HG03097 (cell line): ENCODE data around the gene EPS8L3.
A peak's percentile ranks its signal among the peaks of the same experiment; 100 is the strongest.
"Not testable (repeated sequence)": the region's sequence is repeated elsewhere in the genome, so short reads cannot be mapped to it uniquely, and the experiment has no call there.

Experiments used
- ATAC-seq: cut with Tn5 transposase; IDR thresholded peaks from one replicate; pipeline ENCODE4 v1.9.1; 2021; ENCODE audit not compliant: unreplicated experiment, low FRiP score

The EPS8L3 gene

DNA sequence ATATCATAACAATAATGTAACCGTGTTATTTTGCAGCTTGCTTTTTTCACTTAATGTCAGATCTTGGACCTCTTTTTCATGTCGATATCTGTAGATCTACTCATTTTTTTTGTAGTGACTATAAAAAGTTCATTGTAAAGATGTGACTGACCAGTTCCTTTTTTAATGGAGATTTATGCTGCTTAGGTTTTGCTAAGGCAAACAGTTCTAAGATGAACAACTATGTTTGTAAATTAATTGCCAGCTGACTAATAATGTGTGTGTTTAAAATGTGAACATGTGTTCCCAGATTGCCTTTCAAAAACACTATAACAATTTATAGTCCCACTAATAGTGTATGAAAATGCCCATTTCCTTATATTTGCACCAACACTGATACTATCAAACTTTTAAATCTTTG, 18.1 kb upstream of the EPS8L3 start:
- ATAC-seq = no peak

DNA sequence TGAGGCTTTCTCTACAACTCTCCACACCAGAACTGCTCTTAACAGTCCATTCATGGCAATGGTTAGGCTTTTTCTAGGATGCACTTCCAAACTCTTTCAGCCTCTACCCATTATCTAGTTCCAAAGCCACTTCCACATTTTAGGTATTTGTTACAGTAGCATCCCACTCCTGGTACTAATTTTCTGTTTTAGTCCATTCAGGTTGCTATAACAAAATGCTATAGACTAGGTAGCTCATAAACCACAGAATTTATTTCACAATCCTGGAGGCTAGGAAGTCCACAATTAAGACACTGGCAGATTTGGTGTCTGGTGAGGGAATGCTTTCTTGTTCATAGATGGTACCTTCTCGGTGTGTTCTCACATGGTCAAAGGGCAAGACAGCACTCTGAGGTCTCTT, 17.3 kb upstream of the EPS8L3 start:
- ATAC-seq = no peak

DNA sequence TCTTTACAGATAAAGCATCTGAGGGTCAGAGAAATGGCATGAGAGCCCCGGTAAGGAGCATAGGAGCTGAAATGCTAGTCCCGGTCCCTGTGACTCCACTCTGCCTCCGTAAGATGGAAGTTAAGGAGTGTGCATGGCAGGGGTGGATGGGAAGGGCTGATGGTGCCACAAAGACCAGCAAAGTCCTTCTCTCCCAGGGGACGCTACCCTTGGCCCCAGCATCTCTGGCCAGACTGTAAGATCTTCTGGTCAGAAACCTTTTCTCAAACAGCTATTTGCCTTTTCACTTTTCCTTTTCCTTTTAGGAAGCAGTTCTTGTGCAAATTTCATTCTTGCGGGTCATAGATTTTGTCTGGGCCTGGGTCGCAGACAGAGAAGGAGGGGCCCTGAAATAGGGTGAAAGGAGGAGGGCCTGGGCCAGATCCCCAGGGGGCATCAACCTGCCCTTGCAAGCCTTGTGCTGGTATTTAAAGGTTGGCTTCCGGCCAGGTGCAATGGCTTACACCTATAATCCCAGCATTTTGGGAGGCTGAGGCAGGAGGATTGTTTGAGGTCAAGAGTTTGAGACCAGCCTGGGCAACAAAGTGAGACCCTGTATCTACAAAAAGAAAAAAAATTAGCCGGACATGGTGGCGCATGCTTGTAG, 14.4 kb upstream of the EPS8L3 start:
- no peak for ATAC-seq

DNA sequence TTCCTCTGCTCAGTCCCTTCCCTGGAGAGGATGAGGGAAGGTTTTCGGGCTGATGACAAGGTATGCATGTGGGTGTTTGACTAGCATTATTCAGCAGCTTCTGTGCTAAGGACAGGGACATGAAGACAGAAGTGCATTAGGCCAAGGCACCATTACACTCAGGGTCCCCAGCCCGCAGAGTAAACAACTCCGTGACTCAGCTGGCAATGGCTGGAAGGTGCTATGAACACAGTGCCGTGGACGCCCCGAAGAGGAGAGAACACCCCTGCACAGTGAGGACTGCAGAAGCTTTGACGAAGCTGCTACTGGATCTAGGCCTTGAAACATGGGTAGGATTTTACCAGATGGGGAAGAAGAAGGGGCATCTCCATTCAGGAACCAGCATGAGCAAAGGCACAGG, 13.7 kb upstream of the EPS8L3 start:
- no peak for ATAC-seq

DNA sequence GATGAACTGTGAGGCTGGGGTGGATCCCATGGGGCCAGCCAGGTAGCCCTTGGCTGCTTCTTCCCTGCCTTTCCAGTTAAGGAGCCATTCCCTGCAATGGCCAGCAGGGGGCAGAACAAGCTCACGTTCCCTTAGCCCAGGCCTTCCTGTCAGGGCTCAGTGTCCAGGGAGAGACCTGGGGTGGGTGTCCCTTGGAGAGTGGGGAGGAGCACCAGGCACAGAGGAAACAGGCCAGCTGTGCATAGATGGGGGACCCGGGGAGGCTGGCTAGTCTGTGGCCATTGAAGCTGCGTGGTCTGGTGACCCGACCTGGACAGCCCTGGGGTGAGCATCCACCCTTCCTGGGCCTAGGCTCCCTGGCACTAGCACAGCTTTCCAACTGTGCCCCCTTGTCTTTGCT, 13.2 kb upstream of the EPS8L3 start:
- ATAC-seq = peak; percentile 61

DNA sequence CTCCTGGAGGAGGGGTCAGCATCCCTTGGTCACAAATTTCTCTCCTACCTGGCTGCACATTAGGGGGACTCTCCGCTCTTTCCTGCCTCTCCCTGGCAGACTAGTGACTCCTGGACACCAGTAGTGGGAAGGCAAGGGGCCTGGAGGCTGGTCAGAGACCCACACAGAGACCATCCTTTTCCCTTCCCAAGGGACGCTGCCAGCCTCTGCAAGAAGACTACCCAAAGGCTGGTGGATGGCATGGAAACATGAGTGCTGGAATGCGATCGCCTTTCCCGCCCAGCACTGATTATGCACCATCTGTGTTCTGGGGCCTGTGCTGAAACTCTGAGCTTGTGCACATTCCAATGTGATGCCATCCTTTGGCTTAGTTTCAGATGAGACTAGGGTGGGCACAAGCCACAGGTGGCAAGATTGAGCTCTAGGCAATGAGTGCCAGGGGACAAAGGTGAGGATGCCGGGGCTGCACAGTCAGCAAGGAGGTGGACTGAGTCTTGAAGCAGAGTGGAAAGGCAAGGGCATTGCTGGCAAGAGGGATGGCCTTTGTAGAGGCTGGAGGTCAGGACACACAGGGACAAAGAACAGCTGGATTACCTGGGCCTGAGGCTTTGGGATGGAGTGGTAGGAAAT, 12.6 kb upstream of the EPS8L3 start:
- no peak for ATAC-seq

DNA sequence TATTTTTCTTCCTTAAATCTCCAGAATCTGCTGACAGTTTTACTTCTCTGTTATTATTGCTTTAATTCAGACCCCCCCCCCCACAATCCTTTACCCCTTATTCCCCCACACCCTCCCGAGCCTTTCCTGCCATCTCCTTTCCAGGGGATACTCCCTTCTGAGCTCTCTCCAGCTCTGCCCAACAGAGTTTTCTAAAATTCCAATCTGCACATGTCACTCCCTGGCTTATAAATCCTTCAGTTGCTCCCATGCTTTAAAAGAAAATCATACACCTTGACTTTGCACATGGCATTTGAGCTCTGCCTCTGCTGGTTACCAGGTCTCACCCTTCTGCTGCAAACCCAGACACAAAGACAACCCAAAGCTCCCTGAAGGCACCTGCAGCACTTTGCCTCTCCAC, 11.7 kb upstream of the EPS8L3 start:
- no peak for ATAC-seq

DNA sequence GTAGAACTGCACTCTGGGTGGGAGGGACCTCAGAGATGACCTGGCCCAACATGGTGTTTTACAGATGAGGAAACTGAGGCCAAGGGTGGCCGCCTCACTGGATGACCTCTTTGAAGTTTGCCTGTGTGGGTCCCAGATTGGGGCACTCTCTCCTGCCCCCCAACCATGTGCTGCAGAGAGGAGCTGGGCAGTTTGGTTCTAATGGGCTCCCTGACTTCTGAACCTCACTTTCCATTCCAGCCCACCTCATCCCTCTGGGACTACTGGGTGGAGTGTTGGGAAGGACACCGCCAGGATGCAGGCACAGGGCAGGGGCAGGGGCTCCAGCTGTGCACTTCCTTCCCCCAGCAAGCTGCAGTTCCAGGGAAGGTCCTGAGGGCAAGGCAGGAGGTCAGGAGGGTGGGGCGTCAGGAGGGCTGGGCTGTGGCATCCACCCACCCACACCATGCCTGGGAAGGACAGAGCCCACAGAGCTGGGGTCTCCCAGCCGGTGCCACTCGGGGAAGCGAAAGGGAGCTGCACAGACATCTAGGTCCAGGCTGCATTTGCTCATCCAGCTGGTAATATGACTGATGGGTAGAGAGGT, 10.3 kb upstream of the EPS8L3 start:
- no peak for ATAC-seq

DNA sequence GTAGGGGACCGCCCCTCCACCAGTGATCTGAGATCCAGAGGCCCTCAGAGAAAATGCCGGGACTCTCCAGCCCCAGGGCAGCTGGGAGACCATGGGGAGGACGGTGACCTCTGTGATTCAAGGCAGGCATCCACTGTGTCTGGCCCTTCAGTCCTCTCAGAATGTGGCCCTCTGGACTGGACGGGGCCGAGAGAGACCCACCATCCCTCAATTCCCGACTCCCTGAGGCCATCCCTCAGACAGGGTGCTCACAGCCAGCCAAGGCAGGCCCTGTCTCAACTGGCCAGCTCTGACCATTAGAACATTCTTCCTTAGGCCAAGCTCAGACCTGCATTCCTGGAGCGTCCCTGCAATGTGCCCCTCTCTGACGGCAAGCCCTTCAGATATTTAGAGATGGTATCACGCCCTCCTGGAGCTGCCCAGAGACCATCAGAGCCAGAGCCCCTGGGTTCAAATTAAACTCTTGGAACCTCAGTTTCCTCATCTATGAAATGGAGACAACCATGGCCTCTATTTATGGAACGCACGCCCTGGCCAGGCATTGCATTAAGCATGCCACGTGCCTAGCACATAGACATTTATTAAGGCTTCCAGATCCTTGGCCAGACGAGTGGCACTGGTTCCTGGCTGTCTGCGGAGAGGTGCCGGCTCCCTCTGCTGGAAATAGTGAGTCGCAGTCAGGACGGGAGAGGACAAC, 9.6 kb upstream of the EPS8L3 start:
- peak; percentile 66 for ATAC-seq

DNA sequence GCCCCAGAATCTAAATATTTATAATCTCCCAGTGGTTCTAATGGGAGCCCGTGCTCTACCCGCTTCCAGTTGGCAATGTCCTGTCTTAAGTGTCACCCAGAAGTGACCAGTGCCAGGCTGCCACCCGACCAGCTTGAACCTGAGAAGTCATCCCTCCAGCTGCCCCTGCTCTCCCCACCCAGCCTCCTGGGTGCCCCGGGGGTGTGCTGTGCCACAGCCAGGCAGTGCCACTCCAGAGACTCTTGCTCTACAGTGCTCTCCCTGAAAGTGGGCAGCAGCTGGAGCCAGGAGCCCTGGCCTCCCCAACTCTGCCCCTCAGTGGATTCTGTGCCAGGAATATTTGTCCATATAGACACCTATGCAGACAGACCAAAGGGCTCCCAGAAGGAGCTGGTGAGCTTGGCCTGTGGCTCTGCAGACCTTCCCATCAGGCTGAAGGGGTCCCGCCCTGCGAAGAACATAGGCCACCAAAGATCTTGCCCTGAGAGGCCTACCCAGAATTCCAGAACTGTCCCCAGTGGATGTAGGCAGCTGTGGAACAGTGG, 9.0 kb upstream of the EPS8L3 start:
- no peak for ATAC-seq

DNA sequence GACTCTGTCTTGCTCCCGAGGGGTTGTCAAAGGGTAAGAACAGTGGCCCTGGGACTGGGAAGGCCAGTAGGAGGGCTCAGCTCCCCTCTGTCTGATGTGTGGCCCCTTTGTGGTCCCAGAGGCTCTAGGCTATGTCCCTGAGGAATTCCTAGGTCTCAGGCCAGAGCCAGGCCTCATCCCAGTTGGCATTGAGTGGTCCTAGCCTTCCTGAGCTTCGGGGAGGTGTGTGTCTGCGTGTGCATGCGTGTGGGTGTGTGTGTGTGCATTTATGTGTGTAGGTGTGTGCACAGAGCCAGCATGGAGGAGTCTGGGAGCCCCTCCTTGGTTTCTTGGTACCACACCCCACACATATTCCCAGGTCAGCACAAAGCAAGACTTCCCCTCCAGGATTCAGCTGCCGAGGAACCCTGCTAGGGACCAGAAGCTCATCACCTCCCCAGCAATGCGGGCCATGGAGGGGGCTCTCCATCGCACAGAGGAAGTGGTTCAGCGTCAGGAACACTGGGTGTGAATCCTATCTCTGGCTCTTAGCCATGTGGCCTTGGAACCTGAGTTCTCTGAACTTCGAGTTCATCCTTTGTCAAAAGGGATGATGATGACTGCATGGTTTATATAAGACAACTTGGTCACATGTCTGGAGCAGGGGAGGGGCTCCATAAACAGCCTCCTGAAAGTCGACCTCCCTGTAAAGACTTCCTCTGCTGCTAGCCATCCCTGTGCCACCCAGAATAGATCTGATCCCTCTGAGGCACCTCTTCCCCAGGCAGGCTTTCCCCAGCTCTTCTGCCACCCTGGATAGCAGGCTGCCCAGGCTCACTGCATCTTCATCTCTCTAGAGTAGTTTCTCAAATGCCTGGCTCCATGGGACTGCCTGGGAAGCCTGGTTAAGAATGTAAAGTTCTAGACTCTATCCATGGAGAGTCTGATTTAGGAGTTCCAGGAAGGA, 8.3 kb upstream of the EPS8L3 start:
- ATAC-seq = no peak

DNA sequence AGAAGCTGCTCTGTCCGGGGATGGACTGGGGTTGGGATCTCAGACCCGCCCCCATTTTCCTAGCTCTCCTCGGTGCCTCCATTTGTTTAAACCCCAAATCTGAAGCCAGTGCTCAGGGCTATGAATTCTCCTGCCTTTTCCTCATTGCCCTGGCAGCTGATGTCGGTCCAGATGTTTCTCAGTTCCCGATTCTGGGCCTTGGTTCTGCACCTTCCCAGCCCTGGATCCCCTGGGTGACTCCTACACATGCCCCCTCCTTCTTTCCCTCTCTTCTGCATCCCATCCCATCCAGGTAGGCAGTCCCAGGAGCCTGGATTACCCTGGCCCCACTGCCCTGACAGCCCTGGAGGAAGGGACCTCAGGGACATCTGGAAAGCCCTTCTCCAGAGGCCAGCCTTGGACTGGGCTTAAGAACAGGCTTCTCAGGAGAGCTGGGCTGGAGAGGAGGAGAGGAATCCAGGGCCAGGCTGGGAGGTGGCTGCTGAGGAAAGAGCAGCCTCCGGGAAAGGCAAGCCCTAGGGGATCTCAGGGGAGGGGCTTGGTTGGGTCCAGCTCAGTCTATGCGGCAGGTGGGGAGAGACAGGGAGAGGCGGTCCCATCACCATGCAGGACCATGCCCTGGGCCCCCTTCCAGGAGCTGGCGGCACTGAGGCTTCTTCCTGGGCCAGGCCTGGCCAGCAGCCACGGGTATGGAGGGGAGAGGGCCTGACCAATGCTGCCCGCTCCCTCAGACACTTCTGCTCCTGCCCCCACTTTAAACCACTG, 6.8 kb upstream of the EPS8L3 start:
- ATAC-seq = no peak

DNA sequence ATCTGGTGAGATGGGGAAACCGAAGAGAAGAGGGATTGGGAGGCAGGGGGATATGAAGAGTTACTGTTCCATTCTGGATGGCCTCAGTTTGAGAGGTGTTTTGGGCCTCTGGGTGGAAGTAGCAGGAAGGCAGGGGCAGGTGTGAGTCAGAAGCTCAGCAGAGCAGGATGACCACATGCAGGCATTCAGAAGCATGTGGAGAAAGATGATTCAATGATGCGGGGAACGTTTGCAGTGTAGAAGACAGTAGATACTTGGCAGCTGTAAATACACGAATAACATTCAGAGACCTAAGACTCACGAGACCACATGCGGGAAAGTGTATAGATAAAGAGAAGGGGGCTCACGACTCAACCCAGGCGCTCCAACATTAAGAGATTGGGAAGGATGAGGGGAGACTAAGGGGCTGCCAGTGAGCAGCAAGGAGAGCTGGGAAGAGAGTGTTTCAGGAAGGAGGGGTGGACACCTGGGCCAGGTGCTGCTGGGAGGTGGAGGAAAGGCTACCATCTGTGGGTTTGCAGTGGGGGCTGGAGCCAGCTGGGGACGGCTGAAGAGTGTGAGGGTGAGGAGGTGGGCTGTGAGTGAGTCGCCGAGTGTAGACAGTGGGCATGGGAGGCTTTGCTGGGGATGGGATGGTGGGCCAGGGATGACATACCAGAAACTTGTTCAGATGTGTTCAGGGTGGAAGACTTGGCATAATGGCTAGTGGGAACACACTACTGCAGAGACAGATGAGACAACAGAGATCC, 5.8 kb upstream of the EPS8L3 start:
- no peak for ATAC-seq

DNA sequence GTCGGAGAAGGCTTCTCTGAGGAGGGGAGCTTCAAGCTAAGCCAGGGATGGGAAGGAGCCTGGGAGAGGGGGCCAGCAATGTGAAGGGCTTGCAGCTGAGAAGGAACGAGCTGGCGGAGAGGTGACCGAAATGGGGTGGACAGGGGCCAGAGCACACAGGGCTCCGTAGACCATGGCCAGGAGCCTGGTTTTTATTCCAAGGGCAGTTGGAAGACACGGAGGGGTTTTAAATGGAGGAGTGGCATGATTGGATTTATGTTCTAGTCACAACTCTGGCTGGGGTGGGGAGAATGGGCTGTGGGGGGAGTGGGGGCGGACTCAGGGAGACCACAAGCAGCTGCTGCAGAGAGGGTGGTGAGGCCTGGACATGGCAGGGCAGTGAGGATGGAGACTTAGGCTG, 5.1 kb upstream of the EPS8L3 start:
- no peak for ATAC-seq

DNA sequence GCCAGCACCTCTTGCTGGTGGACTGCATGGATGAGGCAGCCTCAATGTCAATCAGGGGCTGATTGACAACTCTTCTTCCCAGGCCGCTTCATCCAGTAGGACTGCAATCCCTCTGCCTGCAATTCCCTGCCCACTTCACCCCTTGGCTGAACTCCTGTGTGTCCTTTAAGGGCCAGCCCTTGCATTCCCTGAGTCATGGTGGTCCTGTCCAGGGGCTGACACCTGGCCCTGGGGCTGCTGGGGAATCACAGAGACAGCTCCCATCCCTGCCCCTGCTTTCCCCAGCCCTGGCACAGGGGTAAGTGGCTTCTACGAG, 4.6 kb upstream of the EPS8L3 start:
- no peak for ATAC-seq

DNA sequence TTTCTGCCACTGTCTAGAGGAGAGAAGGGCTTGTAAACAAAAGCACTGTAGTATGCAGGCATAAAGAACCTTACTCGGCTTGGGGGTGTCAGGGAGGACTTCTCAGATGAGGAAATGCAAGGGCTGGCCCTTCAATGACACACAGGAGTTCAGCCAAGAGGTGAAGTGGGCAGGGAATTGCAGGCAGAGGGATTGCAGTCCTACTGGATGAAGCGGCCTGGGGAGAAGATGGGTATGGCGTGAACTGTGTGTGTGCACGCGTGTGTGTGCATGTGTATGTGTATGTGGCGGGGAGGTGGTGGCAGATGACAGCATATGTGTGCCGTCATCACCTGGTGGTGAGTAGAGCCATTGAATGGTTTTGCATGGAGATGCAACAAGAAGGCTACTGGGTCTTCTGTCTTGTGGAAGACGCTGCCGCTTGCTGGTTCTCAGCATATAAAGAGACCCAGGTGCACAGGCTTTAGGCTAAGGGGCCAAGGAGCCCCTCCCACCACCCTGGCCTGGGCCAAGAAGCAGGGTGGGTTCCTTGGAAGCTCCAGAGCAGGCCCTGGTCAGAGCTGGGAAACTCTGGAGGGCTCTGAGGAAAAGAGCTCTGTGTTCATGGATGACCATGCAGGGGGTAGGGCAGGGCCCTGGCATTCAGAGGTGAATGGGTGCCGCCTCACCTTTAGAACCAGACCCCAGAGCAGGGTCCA, 4.1 kb upstream of the EPS8L3 start:
- ATAC-seq = no peak

DNA sequence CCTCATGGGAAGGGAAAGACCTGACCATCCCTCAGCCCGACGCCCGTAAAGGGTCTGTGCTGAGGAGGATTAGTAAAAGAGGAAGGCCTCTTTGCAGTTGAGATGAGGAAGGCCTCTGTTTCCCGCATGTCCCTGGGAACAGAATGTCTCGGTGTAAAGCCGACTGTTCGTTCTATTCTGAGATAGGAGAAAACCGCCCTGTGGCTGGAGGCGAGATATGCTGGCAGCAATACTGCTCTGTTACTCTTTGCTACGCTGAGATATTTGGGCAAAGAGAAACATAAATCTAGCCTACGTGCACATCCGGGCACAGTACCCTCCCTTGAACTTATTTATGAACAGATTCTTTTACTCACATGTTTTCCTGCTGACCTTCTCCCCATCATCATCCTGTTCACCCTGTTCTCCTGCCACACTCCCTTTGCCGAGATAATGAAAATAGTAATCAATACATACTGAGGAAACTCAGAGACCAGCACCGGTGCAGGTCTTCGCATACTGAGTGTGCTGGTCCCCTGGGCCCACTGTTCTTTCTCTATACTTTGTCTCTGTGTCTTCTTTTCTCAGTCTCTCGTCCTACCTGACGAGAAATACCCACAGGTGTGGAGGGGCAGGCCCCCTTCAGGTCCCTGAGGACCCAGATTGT, 3.4 kb upstream of the EPS8L3 start:
- not testable (repeated sequence) for ATAC-seq
